Nephron (organoid): ENCODE results near the gene SMAD3.

Experiments used
- H3K27ac Mint-ChIP-seq, 3 experiments: 2 replicates each; pipeline ENCODE4 v1.8.0; 2020; ENCODE audit warnings: mixed read lengths in 3 of 3, mild to moderate bottlenecking in 2 of 3, moderate library complexity in 1 of 3
- H3K27me3 Mint-ChIP-seq: 2 replicates; pipeline ENCODE4 v1.8.0; 2021; ENCODE audit warnings: low read depth, mild to moderate bottlenecking, moderate library complexity, mixed read lengths
- H3K36me3 Mint-ChIP-seq: 2 replicates; pipeline ENCODE4 v1.8.0; 2020; ENCODE audit warnings: low read depth, mixed read lengths
- H3K4me1 Mint-ChIP-seq: 2 replicates; pipeline ENCODE4 v1.8.0; 2020; ENCODE audit warnings: mixed read lengths
- H3K4me3 Mint-ChIP-seq, 3 experiments: 2 replicates each; pipeline ENCODE4 v1.8.0; 2020; ENCODE audit warnings: mild to moderate bottlenecking in 3 of 3, mixed read lengths in 3 of 3, moderate library complexity in 2 of 3
- H3K9me3 Mint-ChIP-seq: 2 replicates; pipeline ENCODE4 v1.8.0; 2020; ENCODE audit warnings: mixed read lengths
- CTCF ChIP-seq, 3 experiments: fragments of 200-600 bp; sonication (generic); IDR thresholded peaks; one replicate each; pipeline ENCODE4 v1.5.0; 2021; ENCODE audit warnings: antibody characterized with exemption in 3 of 3; ENCODE audit not compliant: unreplicated experiment in 3 of 3

The SMAD3 gene

GRCh38 chr15:67115586-67115969 is 50.2 kb downstream of the SMAD3 start:
- peak overlapping the region in 2 of 3 experiments; percentile 40 to 64 for H3K27ac Mint-ChIP-seq
- H3K27me3 Mint-ChIP-seq = peaks cover 8% of the 10 kb centered on the region
- no peak for TF ChIP-seq CTCF (IDR thresholded peaks at IDR 0.05; ENCODE audit: unreplicated experiment in 3 of 3)
- H3K4me1 Mint-ChIP-seq = peaks cover 70% of the 10 kb centered on the region
- peaks cover 6% of the 10 kb centered on the region for H3K9me3 Mint-ChIP-seq
- H3K4me3 Mint-ChIP-seq = no peak overlapping the region
- peaks cover 19% of the 10 kb centered on the region for H3K36me3 Mint-ChIP-seq

GRCh38 chr15:67116742-67117141 is 51.3 kb downstream of the SMAD3 start:
- Mint-ChIP-seq H3K4me1 (peaks cover 81% of the 10 kb centered on the region), H3K4me3 (no peak overlapping the region), H3K27ac (peak overlapping the region in 2 of 3 experiments; percentile 78 to 97), H3K27me3 (peaks cover 8% of the 10 kb centered on the region), H3K9me3 (peaks cover 1% of the 10 kb centered on the region), H3K36me3 (peaks cover 11% of the 10 kb centered on the region)
- no peak for TF ChIP-seq CTCF (IDR thresholded peaks at IDR 0.05; ENCODE audit: unreplicated experiment in 3 of 3)

- no peak for TF ChIP-seq CTCF (IDR thresholded peaks at IDR 0.05; ENCODE audit: unreplicated experiment in 3 of 3)
- Mint-ChIP-seq H3K4me3 (no peak overlapping the region), H3K36me3 (peaks cover 10% of the 10 kb centered on the region), H3K9me3 (no peaks in the 10 kb centered on the region), H3K4me1 (peaks cover 87% of the 10 kb centered on the region), H3K27ac (peak overlapping the region in 2 of 3 experiments; percentile 87 to 97), H3K27me3 (peaks cover 8% of the 10 kb centered on the region)
Measured at GRCh38 chr15:67117370-67117769, 52.0 kb downstream of the SMAD3 start.

GRCh38 chr15:67118808-67119207 is 53.4 kb downstream of the SMAD3 start:
- peak overlapping the region; percentile 18 to 97 (median 26) for H3K27ac Mint-ChIP-seq
- no peak overlapping the region for H3K4me3 Mint-ChIP-seq
- no peaks in the 10 kb centered on the region for H3K9me3 Mint-ChIP-seq
- peaks cover 88% of the 10 kb centered on the region for H3K4me1 Mint-ChIP-seq
- peaks cover 6% of the 10 kb centered on the region for H3K36me3 Mint-ChIP-seq
- no peak for TF ChIP-seq CTCF (IDR thresholded peaks at IDR 0.05; ENCODE audit: unreplicated experiment in 3 of 3)
- H3K27me3 Mint-ChIP-seq = peaks cover 8% of the 10 kb centered on the region

- TF ChIP-seq CTCF (IDR thresholded peaks at IDR 0.05; ENCODE audit: unreplicated experiment in 3 of 3) = no peak
- peaks cover 3% of the 10 kb centered on the region for H3K36me3 Mint-ChIP-seq
- H3K27ac Mint-ChIP-seq = peak overlapping the region; percentile 18 to 97 (median 26)
- peaks cover 89% of the 10 kb centered on the region for H3K4me1 Mint-ChIP-seq
- no peak overlapping the region for H3K4me3 Mint-ChIP-seq
- H3K9me3 Mint-ChIP-seq = no peaks in the 10 kb centered on the region
- peaks cover 8% of the 10 kb centered on the region for H3K27me3 Mint-ChIP-seq
Measured at GRCh38 chr15:67119238-67119846, 53.9 kb downstream of the SMAD3 start.
